NCI-H146 treated with DMSO at 0.1 percent for 48 hours (cell line): ENCODE results near the gene LSM4.

Experiments
- DNase-seq: peaks from one replicate; lab custom pipeline; 2025; ENCODE audit not compliant: unreplicated experiment; lab: John Stamatoyannopoulos, UW

LSM4 gene

GRCh38 chr19:18292810-18293641, 29.9 kb downstream of the LSM4 start:
- DNase-seq, result peak; percentile 16

- DNase-seq, result no peak
Observed at GRCh38 chr19:18292462-18292809, 30.4 kb downstream of the LSM4 start.

- DNase-seq, result peak; percentile 42
Observed at GRCh38 chr19:18291590-18292461, 31.1 kb downstream of the LSM4 start.

- no peak for DNase-seq
Observed at GRCh38 chr19:18291019-18291524, 31.8 kb downstream of the LSM4 start.

GRCh38 chr19:18290302-18291018, 32.4 kb downstream of the LSM4 start:
- DNase-seq, result no peak

GRCh38 chr19:18289471-18290301, 33.2 kb downstream of the LSM4 start:
- no peak for DNase-seq

- no peak for DNase-seq
Observed at GRCh38 chr19:18287836-18288772, 34.8 kb downstream of the LSM4 start.

GRCh38 chr19:18286973-18287635, 35.8 kb downstream of the LSM4 start:
- no peak for DNase-seq

GRCh38 chr19:18284712-18285360, 38.0 kb downstream of the LSM4 start:
- no peak for DNase-seq

- no peak for DNase-seq
Observed at GRCh38 chr19:18283338-18283737, 39.5 kb downstream of the LSM4 start.

GRCh38 chr19:18282788-18283141, 40.1 kb downstream of the LSM4 start:
- DNase-seq, result no peak

GRCh38 chr19:18282021-18282787, 40.7 kb downstream of the LSM4 start:
- peak; percentile 96 for DNase-seq

GRCh38 chr19:18281082-18282020, 41.5 kb downstream of the LSM4 start, which contains the start of gene JUND:
JUND (minus strand) TSS chr19:18281622; CDS start chr19:18281484, 138 bp downstream.
- peak; percentile 96 for DNase-seq

- DNase-seq, result peak; percentile 75
Observed at GRCh38 chr19:18280247-18281081, 42.4 kb downstream of the LSM4 start.

GRCh38 chr19:18279516-18280246, 43.2 kb downstream of the LSM4 start:
- peak; percentile 92 for DNase-seq
